Ovary (tissue), 10 donors: ENCODE results near the gene DTNA. TPM values are rescaled to one million over a fixed set of nuclear protein-coding genes. Genes with fewer than 3 reads are reported as not detected.
"Not testable (repeated sequence)": the region's sequence is repeated elsewhere in the genome, so short reads cannot be mapped to it uniquely, and the experiment has no call there.

ENCODE experiments used
- DNase-seq, 5 donors: peaks; one replicate each; pipeline ENCODE4 v3.0.0-alpha.2; 2019 to 2020
- H3K27ac ChIP-seq, 2 donors: fragments of 200-600 bp; one replicate each; pipeline versions ENCODE4 v1.5.1 to v1.8.0; 2019 to 2022
- H3K27me3 ChIP-seq: fragments of 200-600 bp; one replicate; pipeline ENCODE4 v1.8.0; 2022
- H3K36me3 ChIP-seq: fragments of 200-600 bp; sonication (generic); one replicate; pipeline ENCODE4 v1.5.1; 2019
- H3K4me1 ChIP-seq: one replicate; pipeline ENCODE4 v1.8.1; 2013; ENCODE audit warnings: mild to moderate bottlenecking, moderate library complexity; ENCODE audit not compliant: insufficient read depth
- H3K4me3 ChIP-seq: fragments of 200-600 bp; sonication (generic); one replicate; pipeline ENCODE4 v1.5.1; 2017
- H3K9me3 ChIP-seq, 2 donors: fragments of 200-600 bp in 1 of 2; sonication (generic) in 1 of 2; one replicate each; pipeline versions ENCODE4 v1.5.1 to v1.8.1; 2013 to 2019; ENCODE audit warnings: mild to moderate bottlenecking in 1 of 2, moderate library complexity in 1 of 2
- EP300 ChIP-seq: sonication (generic); formaldehyde crosslinking; IDR thresholded peaks from one replicate; pipeline ENCODE4 v1.6.1; 2017; ENCODE audit warnings: antibody characterized with exemption
- POLR2A ChIP-seq: fragments of 450-650 bp; IDR thresholded peaks from one replicate; pipeline ENCODE4 v1.6.1; 2017; ENCODE audit warnings: antibody characterized with exemption, mild to moderate bottlenecking, moderate library complexity
- WGBS, 3 donors: extraction: QIAGEN DNeasy Blood & Tissue Kit in 1 of 3; methylation state at CpG; one replicate each; pipeline versions ENCODE4 v1.1.5 to v1.1.7; 2013 to 2017; 5-methylcytosine and 5-hydroxymethylcytosine counted together
- intact Hi-C, 4 donors: fragments of 100-400 bp; cut with DNase I; formaldehyde crosslinking; loops; one replicate each; pipeline versions ENCODE4 v1.11.0 to v1.15.1; 2022 to 2023
- long read RNA-seq, 3 donors: library from polyadenylated mRNA in 2 of 3; unstranded in 2 of 3; transcript quantifications; one replicate each; pipeline ENCODE4 v2.0.0 and lab custom pipeline, GENCODE V29; 2021 to 2026
- polyA plus RNA-seq, 2 donors: library from polyadenylated mRNA; stranded (reverse); fragments of 200-250 nt in 1 of 2; fragments of 350-450 nt in 1 of 2; fragmentation: Illumina TruSeq in 1 of 2; extraction: RNeasy Lipid Tissue Mini Kit (QIAGEN cat#74804) in 1 of 2; gene quantifications; one replicate each; pipeline ENCODE4 v1.2.3, GENCODE V29; 2013 to 2014
- total RNA-seq, 7 donors: library from RNA; depleted of rRNA in 2 of 7; stranded (reverse); fragments of >200 nt in 2 of 7; fragmentation: NEBNext Ultra II Directional in 3 of 7; extraction: Animal tissue kit (Norgen Biotek cat#: 25700) in 3 of 7; gene quantifications; one replicate each; pipeline versions ENCODE4 v1.1.0 to v1.2.4, GENCODE V29; 2016 to 2023
- TF ChIP-seq, protein P1 (sequence below), 3 donors: fragments of 450-650 bp in 2 of 3; fragments of 200-600 bp in 1 of 3; IDR thresholded peaks; one replicate each; pipeline versions ENCODE4 v1.5.1 to v1.8.0; 2016 to 2022; ENCODE audit warnings: antibody characterized with exemption in 3 of 3, mild to moderate bottlenecking in 1 of 3
- donor health status: DM: no; HTN: no; CAD: no; lungs with moderate emphysema.
- donor health status: DM: no; HTN: no; CAD: no.
- donor health status: Bipolar disorder and iron deficiency.
- donor health status: DM: yes; HTN: yes; CAD: no.
- donor health status: DM: no; HTN: no; CAD: no.
- donor health status: DM: yes; HTN: yes; CAD: no.

The DTNA gene
- total RNA-seq (10 to 100 TPM in 5 of 7 donors, 1 to 10 TPM in 2; 4.3 to 34.2 (median 18.4) TPM), polyA plus RNA-seq (10 to 100 TPM in 1 of 2 donors, 1 to 10 TPM in 1; 8.3 to 30.4 TPM)
- long read RNA-seq, donor 1, partial matches to known transcripts = 11 of 47 reads
- long read RNA-seq, donor 1, other reads (novel, unspliced or antisense) = 31 of 47 reads
- long read RNA-seq, donor 2 = 0 reads
- long read RNA-seq, donor 3, partial matches to known transcripts = 2 of 10 reads
- long read RNA-seq, donor 3, other reads (novel, unspliced or antisense) = 7 of 10 reads

GRCh38 chr18:34709750-34710441 is at the start of gene DTNA:
Gene DTNA, plus strand, starts transcription at chr18:34710298. Its CDS starts 45,679 bp downstream, at chr18:34755977.
- no peaks in the 10 kb centered on the region for H3K36me3 ChIP-seq
- H3K27ac ChIP-seq = peak within 1 kb of the TSS in 1 of 2 donors; percentile 45
- TF ChIP-seq, protein P1, sequence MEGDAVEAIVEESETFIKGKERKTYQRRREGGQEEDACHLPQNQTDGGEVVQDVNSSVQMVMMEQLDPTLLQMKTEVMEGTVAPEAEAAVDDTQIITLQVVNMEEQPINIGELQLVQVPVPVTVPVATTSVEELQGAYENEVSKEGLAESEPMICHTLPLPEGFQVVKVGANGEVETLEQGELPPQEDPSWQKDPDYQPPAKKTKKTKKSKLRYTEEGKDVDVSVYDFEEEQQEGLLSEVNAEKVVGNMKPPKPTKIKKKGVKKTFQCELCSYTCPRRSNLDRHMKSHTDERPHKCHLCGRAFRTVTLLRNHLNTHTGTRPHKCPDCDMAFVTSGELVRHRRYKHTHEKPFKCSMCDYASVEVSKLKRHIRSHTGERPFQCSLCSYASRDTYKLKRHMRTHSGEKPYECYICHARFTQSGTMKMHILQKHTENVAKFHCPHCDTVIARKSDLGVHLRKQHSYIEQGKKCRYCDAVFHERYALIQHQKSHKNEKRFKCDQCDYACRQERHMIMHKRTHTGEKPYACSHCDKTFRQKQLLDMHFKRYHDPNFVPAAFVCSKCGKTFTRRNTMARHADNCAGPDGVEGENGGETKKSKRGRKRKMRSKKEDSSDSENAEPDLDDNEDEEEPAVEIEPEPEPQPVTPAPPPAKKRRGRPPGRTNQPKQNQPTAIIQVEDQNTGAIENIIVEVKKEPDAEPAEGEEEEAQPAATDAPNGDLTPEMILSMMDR (IDR thresholded peaks at IDR 0.05) = no peak
- TF ChIP-seq POLR2A = no peak
- no peak for TF ChIP-seq EP300
- DNase-seq = peak in 1 of 5 donors; percentile 35
- intact Hi-C loops = loop anchor here in 1 of 4 donors (10.0 kb wide), 1 partner anchor 55 kb away; no protein-coding TSS in a partner anchor
- 3 to 16% (median 13%) methylated on average over 1 of the region's 1 CpG for WGBS, 3 donors
- no peaks in the 10 kb centered on the region for H3K9me3 ChIP-seq
- H3K4me1 ChIP-seq = peaks cover 6% of the 10 kb centered on the region
- H3K27me3 ChIP-seq = no peaks in the 10 kb centered on the region
- peak within 1 kb of the TSS; percentile 15 for H3K4me3 ChIP-seq

DNA sequence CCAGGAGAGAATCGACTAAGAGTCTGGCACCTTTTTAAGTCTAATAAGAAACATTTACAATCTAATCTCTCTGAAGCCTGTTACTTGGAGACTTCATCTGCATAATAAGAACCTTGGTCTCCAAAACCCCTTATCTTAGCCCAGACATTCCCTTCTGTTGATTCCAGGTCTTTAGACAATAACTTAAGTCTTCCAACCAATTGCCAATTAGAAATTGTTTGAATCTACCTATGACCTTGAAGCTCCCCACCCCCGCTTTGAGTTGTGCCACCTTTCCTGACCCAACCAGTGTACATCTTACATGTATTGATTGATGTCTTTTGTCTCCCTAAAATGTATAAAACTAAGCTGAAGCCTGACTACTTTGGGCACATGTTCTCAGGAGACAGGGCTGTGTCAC is 49.5 kb upstream of the DTNA start:
- Histone ChIP-seq H3K4me3 (no peak overlapping the region), H3K27me3 (no peaks in the 10 kb centered on the region), H3K27ac (peak overlapping the region in 1 of 2 donors; percentile 20), H3K9me3 (no peaks in the 10 kb centered on the region), H3K36me3 (no peaks in the 10 kb centered on the region), H3K4me1 (peaks cover 3% of the 10 kb centered on the region)
- TF ChIP-seq, protein P1 (IDR thresholded peaks at IDR 0.05) = no peak
- TF ChIP-seq EP300 (no peak), POLR2A (no peak)
- 48 to 56% (median 52%) methylated on average over 2 of the region's 2 CpGs for WGBS, 3 donors
- intact Hi-C loops = loop anchor here in 2 of 4 donors (5.0 kb wide), 2 partner anchors 122 to 127 kb away; no protein-coding TSS in a partner anchor
- no peak for DNase-seq

DNA sequence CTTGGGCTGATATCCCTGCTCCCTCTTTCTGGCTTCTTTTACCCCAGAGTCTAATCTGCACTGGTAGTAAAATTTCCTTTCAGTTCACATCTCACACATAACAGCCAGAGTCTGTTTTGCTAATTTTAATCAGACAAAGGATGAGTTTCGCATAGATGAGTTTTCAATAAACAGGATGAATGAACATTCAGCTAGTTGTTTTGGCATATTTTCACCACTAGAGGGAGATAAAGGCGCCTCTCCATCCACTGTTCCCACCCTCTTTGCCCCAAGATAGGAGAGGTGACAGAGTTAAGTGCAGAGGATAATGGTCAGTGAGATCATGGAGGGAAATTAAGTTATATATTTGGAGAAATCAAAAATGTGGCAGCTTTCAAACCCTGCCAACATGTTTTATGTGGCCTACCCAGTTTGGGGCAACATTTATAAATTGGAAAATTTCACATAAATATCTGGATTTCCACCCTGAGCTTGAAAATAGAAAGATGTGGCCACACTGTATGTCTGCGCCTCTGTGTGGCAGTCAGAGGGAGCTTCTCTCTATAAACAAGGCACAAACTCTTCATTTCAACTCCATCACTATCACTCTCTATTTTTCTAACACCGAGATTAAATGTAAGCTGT is 48.5 kb upstream of the DTNA start:
- Histone ChIP-seq H3K27ac (no peak overlapping the region), H3K27me3 (no peaks in the 10 kb centered on the region), H3K36me3 (no peaks in the 10 kb centered on the region), H3K4me3 (no peak overlapping the region), H3K9me3 (no peaks in the 10 kb centered on the region), H3K4me1 (peaks cover 3% of the 10 kb centered on the region)
- TF ChIP-seq POLR2A = no peak
- TF ChIP-seq, protein P1 (IDR thresholded peaks at IDR 0.05) = peak; percentile 29 to 57 (median 37)
- TF ChIP-seq EP300 = no peak
- 58 to 63% (median 59%) methylated on average over 4 of the region's 4 CpGs for WGBS, 3 donors
- no peak for DNase-seq
- intact Hi-C loops = loop anchor here in 2 of 4 donors (5.0 kb wide), 2 partner anchors 121 to 126 kb away; no protein-coding TSS in a partner anchor

GRCh38 chr18:34676816-34677574 is 33.1 kb upstream of the DTNA start:
- WGBS, 3 donors = 80 to 88% (median 82%) methylated on average over 3 of the region's 3 CpGs
- intact Hi-C loops = no loop called here

DNA sequence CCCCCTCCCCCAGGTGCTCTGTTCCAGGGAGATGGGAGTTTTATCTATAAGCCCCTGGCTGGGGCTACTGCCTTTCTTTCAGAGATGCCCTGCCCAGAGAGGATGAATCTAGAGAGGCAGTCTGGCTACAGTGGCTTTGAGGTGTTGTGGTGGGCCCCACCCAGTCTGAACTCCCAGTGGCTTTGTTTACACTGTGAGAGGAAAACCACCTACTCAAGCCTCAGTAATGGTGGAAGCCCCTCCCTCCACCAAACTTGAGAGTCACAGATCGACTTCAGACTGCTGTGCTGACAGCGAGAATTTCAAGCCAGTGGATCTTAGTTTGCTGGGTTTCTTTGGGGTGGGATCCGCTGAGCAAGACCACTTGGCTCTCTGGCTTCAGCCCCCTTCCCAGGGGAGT is 20.3 kb upstream of the DTNA start:
- H3K4me3 ChIP-seq, DNase-seq, H3K27ac ChIP-seq, H3K4me1 ChIP-seq, intact Hi-C loops, H3K27me3 ChIP-seq, H3K36me3 ChIP-seq, H3K9me3 ChIP-seq: not testable (repeated sequence)
- WGBS, 3 donors = 83 to 94% (median 89%) methylated on average over 3 of the region's 3 CpGs

More at GRCh38 chr18:34676816-34677574, 33.1 kb upstream of the DTNA start:
- TF ChIP-seq, protein P1 (IDR thresholded peaks at IDR 0.05) = no peak
- TF ChIP-seq EP300 (no peak), POLR2A (no peak)
- Histone ChIP-seq H3K4me3 (no peak overlapping the region), H3K9me3 (no peaks in the 10 kb centered on the region), H3K27me3 (no peaks in the 10 kb centered on the region), H3K36me3 (no peaks in the 10 kb centered on the region), H3K4me1 (no peaks in the 10 kb centered on the region), H3K27ac (no peak overlapping the region)
- DNase-seq = no peak
